ENCODE measurements around the gene AK5. TPM values are rescaled to one million over a fixed set of nuclear protein-coding genes. Genes with fewer than 3 reads are reported as not detected.

Gene AK5
- total and polyA plus RNA-seq, 2 experiments from 2014 or later, result 8.8 to 12.2 TPM

- no peak for TF ChIP-seq ZNF462 (CRISPR knock-in tag; IDR thresholded peaks at IDR 0.05)
Observed at GRCh38 chr1:77287535-77287934, 5.7 kb downstream of the AK5 start (continued).

- Histone ChIP-seq H3F3A (replicated peaks; ENCODE audit: low read depth) (no peaks in the 10 kb centered on the region), H3K27ac (ENCODE audit: low read depth) (no peak overlapping the region), H3K4me1 (ENCODE audit: insufficient read depth) (peaks cover 15% of the 10 kb centered on the region; the same call in 1 of the 2 replicates), H3K4me2 (no peak overlapping the region), H3K9me2 (ENCODE audit: insufficient read depth) (no peaks in the 10 kb centered on the region), H3K79me2 (replicated peaks; ENCODE audit: insufficient read depth) (no peaks in the 10 kb centered on the region; the same call in 1 of the 2 replicates), H3K27me3 (ENCODE audit: insufficient read depth) (no peaks in the 10 kb centered on the region), H3K36me3 (ENCODE audit: insufficient read depth) (no peaks in the 10 kb centered on the region), H3K4me3 (no peak overlapping the region), H2AFZ (no peak overlapping the region), H4K20me1 (replicated peaks; ENCODE audit: insufficient read depth) (no peaks in the 10 kb centered on the region)
- DNase-seq (ENCODE audit: low spot score) (no peak), ATAC-seq (no peak)
- Mint-ChIP-seq H3K4me3 (no peak overlapping the region), H3K9me3 (no peaks in the 10 kb centered on the region), H3K4me1 (peaks cover 14% of the 10 kb centered on the region), H3K36me3 (ENCODE audit: low read depth) (no peaks in the 10 kb centered on the region), H3K27ac (no peak overlapping the region), H3K27me3 (ENCODE audit: insufficient read depth, low read depth, poor library complexity) (no peaks in the 10 kb centered on the region)
- TF ChIP-seq STAT1 (IDR thresholded peaks at IDR 0.05; ENCODE audit: unreplicated experiment) (no peak), ZNF331 (CRISPR knock-in tag; IDR thresholded peaks at IDR 0.05; ENCODE audit: low read depth) (no peak), NANOG (IDR thresholded peaks at IDR 0.05; ENCODE audit: borderline replicate concordance) (no peak), EZH2 (IDR thresholded peaks at IDR 0.05; ENCODE audit: low read depth, unreplicated experiment) (no peak), CTCF (conservative IDR thresholded peaks at IDR 0.05; ENCODE audit: low read depth in 2 of 2) (no peak), REST (IDR thresholded peaks at IDR 0.05; ENCODE audit: unreplicated experiment) (no peak), ETS1 (IDR thresholded peaks at IDR 0.05) (no peak), JUNB (IDR thresholded peaks at IDR 0.05; ENCODE audit: unreplicated experiment) (no peak)
Observed at GRCh38 chr1:77288275-77288674, 6.5 kb downstream of the AK5 start.

Data from GM23338 (cell line).